DMS153 (cell line): ENCODE measurements around the gene LETM1.

Experiments
- DNase-seq: peaks from one replicate; lab custom pipeline; 2025; lab: John Stamatoyannopoulos, UW

The LETM1 gene

DNA sequence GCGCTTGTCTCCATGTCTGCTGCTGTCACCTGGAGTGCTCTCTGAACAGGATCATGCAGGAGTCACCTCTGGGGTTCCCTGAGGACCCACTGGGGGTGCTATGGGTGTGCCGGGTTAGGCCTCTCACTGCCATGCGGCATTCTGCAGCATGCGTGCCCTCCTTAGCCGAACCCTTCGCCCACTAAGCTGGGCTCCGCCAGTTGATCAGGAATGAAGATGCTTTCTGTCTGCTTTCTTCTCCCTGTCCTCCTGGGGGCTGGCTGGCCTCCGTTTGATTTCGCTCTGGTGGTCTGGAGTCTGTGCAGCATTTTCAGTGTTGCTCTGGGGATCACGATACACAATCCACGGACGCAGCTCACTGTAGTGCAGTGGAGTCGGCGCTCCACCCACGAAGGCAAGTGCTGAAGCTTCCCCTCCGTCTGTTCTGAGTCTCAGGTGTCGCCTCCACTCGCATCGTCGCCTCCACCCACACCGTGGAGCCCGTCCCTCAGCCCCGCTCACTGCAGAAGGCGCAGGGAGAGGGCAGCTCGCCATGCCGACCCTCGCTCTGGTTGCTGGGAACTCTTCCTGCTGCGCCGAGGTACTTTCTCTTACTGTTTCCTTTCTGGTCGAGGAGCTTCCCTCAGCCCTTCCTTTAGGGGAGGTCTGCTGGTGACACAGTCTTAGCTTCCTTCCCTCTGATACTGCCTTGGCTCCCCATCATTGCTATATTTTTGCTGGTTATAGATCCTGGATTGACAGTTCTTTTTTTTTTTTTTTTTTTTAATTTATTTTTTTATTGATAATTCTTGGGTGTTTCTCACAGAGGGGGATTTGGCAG is 29.2 kb downstream of the LETM1 start:
- no peak for DNase-seq

DNA sequence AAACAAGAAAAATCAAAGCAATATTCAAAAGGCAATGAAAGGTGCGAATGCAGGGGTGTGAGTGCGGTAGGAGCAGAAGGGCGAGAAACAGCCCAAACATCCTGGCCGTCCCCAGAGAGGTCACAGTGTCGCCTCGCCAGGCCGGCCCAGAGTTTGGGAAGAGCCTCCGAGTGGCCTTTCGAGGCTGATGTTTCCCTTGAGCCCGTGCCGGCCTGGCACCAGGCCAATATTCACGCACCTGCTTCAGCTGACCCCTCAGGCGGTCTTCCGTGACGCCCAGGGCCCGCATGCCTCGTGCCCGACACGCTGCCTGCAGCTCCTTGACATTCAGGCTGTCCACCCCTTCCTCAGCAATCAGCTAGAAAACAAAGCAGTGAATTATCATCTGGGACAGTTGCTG is 30.6 kb downstream of the LETM1 start:
- no peak for DNase-seq

DNA sequence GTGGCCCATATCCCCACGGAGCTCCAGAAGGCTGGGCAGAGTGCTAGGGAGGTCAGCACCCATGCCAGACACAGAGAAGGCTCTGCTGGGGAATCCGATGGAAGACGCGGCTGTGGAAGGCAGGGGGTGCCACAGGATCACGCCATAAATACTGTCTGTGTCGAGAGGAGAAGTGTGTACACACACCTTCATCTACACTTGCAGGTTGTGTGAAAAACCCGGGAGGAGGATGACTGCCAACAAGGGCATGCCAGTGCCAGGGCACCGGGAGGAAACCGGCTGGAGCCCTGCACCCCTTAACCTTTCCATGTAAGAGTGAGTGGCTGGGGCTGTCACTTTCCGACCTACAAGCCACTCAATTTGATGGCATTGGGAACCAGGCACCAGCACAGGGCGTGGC is 31.2 kb downstream of the LETM1 start:
- no peak for DNase-seq

DNA sequence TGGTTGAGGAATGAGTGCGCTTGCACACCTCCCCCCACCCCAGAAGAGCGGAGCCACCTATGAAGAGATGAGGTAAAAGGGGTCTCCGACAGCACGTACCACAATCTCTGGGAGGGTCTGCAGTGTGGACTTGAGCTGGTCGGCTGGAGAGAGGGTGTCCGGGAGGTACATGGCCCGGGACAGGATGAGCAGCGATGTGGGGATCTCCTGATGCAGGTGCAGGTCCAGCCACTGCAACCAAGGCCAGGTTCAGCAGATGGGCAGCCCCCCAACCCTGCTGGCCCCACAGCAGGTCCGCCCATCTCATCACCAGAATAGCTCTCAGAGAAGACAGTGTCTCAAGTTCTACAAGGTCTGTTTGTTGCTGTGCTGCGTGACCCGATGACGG is 32.4 kb downstream of the LETM1 start:
- no peak for DNase-seq

DNA sequence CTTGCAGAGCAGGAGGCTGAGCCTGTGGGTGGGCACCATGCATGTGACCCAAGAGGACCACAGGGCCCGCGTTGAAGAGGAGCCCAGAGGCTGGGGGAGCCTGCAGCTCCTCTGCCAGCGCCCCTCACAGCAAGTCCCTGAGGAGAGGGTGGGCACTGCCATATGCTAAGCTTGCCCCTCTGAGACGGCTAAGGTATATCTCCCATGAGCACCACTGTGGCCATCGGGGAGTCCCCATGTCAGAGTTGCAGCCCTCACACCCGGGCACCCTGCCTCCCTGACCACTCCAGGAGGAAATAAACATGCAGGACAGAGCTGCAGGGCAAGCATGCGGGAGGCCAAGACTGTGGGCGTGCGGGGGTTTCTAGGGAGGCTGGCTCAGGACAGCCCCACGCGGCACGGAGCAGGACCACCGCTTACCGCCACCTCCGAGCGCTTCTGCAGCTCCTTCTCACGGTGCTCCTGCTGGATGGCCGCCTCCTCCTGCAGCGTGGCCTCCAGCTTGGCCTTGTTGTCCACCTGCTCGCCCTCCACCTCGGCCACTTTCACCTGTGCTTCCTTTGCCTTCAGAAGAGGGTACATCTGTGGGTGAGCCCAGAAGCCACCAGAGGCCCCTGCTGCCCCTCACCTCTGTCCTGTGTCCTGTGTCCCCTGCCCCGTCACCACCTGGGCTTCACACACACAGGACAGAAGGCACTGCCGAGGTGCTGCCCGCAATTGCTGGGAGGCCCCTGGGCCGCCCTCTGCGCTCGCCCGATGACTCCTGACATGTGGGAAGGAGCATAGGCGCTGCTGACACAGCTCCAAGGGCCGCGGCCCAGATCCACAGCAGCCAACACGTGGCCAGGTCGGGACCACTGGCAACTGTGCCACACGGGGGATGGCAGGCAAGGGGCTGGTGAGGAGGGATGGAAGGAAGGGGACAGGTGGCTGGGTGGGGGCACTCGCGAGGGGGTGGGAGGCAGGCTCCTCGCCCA is 33.1 kb downstream of the LETM1 start:
- DNase-seq: no peak

DNA sequence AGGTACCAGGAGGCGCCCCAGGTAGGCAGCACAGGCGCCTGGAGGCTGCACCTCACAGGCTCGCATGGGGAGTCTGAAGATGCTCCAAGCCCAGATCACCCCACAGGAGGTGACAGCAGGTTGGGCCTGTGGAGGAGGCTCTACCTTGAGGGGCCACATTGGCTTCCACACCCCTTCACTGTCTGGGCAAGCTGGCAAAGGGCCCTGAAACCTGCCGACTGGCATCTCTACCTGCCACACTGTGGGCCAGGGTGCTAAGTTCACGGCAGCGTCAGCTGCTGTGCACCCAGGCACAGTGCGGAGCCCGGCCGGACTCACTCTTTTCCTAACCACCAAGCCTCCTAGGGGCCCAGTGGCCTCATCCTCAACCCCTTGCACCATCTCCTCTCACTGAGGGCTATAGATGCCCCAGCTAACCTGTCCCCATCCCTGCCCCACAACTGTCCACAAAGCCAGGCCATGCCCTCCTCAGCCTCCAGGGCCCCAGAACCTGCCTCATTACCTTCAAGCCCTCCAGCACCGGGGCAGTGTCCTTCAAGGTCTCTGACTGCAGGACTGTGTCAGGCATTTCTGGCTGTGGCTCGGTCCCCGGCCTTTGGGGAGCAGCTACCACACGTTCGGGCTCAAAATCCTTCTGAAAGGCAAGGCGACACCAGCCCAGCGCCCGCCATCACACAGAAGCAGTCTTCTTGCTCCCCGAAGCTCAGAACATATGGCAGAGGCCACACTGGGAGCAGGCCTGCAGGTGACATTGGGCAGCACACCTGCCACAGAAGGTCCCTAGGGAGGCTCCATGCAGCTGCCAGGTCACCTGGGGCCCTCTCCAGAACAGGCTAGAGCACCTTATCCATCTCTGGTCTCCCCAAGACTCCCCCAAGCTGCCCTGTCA is 34.0 kb downstream of the LETM1 start:
- DNase-seq: no peak

DNA sequence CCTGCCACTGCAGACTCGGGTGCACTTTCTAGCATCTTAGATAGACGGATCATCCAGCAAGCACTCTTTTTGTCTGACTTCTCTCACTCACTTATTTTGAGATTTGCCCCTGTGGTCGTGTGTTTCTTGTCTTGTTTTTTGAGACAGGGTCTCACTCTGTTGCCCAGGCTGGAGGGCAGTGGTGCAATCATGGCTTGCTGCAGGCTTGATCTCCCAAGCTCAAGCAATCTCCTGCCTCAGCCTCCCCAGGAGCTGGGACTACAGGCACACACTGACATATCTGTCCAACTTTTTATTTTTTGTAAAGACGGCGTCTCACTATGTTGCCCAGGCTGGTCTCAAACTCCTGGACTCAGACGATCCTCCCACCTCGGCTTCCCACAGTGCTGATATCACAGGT is 36.1 kb downstream of the LETM1 start:
- no peak for DNase-seq

DNA sequence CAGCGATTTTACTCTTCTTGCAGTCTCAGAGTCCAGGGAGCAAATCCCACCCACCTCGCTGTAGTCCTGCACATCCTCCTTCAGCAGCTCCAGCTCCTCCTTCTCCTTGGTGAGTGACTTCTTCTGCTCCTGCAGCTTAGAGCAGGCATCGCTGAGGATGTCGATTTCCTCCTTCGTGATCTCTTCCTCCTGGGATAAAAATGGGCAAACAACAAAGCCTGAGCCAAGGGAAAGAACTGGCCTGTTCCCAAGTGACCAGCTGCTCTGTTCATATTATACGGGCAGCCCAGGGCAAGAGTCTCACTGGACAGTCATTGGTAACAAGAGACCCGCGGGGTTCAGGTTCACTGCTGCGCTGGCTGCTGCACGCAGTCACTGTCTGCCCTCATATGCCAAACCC is 36.7 kb downstream of the LETM1 start:
- no peak for DNase-seq

DNA sequence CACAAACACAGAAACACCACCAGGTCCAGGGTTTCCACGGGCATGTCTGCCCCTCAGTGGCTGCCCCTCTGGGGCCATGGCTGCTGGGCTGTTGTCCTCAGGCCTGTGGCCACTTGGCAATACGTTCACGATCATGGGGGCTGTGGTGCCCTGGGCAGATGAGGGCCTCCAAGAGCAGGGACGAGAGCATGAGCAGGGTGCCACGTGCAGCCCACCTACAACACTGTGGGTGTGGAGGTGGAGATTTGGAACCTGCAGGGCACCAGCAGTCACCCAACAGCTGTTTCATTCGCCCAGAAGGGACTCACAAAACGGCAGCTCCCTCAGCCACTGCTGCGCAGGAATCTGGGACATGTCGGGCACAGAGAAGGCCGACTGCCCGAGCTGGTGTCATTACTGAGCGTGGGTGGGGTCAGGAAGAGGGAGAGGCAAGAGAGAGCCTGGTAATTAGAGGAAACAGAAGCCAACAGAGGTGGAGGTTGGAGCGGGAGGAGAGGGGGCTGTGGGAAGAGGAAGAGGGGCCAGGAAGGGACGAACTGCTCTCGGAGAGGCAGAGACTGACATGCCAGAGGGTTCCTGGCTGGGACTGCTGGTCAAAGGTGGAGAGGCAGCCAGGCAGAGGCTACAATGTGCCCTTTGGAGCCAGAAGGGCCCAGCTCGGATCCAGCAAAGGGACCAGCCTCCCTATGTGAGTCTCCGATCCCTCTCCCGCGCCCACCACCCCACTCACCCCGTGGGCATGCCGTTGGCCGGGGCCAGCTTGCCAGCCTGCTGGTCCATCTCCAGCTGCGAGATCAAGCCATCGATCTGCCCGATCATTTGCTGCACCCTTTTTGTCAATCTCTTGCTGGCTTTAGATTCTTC is 39.7 kb downstream of the LETM1 start:
- DNase-seq: no peak

DNA sequence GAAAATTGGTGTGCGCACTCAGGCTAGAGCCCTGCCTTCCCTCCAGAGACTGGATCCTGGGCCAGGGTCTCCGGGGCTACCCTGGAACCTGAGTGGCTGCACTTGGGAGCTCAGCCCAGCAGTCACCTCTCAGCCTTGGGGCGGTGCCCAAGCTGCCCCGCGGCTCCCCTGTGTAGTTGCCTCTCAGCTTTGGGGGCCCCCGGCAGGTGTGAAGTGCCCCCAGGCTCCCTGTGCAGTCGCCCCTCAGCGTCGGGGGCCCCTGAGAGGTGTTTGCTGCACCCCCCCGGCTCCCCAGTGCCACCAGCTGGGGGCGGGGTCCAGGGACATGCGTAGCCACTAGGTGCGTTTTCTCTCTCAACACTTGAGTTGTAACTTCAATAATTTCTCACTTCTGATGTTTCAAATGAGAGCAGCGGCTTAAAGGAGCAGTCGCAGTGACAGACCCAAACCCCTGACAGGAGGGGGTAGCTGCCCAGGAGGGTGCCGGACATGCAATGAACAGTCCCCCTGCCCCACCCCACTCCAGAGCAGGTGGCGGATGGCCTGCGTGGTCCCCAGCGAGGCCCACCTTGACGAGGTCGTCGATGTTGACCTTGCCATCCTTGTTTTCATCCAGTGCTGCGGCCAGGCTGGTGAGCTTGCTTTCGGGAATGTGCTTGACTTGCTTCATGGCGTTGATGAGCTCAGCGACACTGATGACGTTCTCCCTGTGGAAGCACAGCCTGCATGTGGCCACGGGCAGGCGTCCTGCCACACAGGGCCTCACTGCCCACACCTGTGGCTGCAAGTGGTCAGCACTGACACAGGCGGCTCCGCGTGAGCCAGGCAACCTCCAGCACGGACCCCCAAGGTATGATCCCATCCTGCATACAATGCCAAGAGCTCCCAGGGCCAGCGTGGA is 40.6 kb downstream of the LETM1 start:
- DNase-seq: no peak

DNA sequence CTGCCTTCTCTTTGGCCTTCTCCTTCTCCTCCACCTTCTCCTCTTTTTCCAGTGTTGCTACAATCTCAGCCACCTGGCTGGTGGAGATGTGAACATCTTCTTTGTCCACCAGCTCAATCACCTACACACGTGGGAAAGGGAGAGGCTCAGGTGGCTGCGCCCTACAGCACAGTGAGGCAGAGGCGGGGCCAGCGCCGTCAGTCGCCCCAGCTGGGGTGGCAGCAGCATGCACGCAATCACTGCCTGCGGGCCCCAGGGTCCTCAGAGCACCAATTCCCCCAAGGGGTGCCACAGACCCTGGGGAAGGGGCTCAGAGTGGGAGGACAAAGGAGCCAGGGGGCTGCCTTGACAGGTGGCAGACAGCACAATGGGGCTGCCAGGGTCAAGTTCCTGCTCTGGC is 41.5 kb downstream of the LETM1 start:
- no peak for DNase-seq

DNA sequence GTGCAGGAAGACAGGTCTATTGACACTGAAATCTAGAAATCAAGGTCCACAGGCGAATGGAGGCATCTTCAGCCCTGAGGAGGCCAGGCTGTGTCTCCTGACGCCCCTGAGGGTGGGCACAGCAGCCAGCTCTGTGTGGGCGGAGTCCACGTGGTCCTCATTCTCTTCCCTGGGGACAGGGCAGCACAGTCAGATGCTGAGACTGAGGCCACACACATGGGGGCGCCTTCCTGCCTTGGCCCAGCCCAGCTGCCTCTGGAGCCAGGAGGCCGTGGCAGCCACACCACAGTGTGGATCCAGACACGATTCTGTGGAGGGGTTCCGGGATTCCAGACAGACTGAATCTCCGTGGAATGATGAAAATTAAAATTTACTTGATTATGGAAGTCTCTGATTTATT is 42.0 kb downstream of the LETM1 start:
- no peak for DNase-seq

DNA sequence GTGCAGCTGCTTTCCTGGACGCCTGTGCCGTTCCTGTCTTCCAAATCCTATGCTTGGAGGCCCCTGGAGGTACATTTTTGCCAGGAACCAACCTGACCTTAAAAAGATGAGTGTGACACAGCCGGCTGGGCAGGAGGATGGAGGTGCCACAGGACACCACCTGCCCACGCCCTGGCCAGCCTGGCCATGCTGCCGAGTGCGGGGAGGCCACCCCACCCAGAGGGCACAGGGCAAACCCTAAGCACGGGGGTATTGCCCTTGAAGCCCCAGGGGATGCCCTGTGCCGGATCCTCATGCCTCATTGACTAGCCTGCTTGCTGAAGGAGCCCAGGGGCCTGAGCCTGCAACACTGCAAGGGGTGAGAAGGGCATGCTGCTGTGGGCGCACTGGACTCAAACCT is 42.7 kb downstream of the LETM1 start:
- DNase-seq: no peak

DNA sequence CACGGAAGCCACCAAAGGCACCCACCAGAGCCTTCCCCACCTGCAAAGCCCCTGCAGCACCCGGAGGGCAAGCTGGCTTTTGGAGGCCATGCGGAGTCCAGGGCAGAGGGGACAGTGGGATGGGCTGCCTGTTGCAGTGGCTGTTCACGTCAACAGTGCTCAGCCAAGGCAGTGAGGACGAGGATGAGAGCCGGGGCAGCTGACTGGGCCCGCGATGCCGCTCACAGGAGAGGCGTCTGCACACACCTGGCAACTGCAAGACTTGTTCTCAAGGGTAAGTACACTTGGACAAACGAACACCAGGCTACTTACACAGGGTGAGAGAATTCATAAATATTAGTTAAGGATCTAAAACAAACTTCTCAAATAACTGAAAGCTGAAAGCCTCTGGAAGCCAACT is 43.2 kb downstream of the LETM1 start:
- no peak for DNase-seq

DNA sequence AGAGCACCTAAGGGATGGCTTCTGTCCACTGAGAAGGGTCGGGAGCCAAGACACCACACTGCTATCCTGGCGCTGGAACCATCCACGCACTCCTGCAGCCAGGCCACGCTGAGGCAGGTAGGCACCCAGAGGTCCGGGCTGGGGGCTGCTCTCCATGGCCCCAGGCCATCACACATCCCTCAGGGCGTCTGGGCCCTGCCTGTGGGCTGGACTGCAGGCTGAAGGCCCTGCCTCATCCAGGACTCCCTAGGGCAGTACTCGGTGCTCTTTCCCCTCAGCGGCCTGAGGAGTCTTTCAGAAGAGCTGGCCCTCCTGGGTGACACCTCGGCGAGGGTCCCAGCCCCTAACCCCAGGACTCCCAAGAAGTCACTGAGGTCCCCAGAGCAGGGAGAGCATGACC is 45.2 kb downstream of the LETM1 start:
- DNase-seq: no peak

DNA sequence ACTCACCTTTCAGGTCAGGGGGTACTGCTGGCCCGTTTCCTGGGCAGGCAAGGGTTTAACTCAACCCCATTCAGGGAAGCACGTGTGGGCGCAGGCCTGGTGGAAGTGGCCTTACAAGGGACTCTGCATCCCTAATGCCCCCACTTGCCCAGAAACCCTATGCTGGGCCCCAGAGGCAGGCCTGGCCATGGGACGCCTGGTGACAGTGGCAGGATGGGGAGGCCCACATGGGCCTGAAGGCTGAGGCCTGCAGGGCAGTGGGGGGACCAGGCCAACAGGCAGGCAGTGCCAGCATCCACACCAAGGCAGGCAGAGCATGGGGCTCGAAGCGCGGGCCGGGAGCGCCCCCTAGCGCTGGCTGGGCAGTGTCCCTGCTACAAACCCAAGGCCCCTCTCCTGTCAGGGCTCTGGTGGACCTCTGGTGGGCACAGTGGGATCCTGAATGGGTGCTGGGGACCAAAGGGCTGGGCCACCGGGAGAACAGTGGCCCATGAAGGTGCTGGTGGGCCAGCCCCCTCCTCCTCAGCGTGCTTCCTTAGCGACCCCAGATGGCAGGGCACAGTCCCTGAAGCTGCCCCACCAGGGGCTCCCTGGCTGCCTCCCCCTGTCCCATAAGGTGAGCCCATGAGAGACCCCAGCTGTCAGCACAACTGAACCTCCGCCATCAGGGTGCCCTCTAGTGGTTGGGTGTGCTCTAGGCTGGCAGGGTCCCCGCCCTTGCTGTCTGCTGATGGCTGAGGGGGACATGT is 46.0 kb downstream of the LETM1 start:
- no peak for DNase-seq

DNA sequence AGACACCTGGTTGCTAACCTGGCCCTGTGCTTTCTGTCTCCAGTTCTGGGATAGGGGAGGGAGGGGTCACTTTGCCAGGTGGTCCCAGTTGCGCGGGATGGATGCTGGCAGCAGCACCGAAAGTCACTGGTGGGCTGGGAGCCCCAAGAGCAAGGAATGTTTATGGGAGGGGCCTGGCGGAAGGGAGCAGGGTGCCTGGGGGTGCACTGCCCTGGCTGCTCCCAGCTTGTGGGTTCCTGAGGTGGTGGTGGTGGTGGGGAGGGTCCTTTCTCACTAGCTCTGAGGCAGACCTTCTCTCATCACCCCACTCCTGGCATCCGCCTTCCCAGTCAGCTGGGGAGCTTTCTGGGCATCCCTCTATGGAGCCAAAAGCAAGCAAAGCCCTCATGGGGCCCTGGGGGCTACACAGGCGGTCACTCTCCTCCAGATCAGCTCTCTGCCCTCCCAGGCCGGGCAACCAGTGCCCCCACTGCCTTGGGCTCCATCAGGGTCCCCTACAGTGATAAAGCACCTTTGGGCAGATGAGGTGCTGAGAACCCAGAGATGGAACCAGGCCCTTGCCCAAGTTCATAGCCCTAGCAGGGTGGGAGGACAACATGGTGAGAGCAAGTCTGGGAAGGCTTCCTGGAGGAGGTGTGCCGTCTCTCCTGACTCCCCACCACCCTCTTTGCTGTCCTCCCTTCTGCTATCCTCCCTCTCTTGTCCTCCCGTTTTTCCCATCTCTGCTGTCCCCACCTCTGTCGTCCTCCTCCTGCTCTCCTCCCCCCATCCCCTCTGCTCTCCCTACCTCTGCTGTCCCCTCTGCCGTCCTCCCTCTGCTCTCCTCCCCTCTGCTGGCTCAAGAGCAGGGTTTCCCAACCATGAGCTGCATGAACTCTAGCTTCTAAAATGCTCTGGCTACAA is 46.9 kb downstream of the LETM1 start:
- no peak for DNase-seq

DNA sequence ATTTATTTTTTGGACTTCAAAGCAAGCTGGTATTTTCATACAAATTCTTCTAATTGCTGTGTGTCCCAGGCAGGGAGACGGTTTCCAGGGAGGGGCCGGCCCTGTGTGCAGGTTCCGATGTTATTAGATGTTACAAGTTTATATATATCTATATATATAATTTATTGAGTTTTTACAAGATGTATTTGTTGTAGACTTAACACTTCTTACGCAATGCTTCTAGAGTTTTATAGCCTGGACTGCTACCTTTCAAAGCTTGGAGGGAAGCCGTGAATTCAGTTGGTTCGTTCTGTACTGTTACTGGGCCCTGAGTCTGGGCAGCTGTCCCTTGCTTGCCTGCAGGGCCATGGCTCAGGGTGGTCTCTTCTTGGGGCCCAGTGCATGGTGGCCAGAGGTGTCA is 47.6 kb downstream of the LETM1 start:
- DNase-seq: no peak
